Hepatocyte (in vitro differentiated cells): ENCODE results near the gene TMCC1.

ENCODE experiments used
- CTCF ChIP-seq: fragments of 200-600 bp; sonication (generic); IDR thresholded peaks from 2 replicates; pipeline ENCODE4 v1.5.1; 2016; ENCODE audit warnings: antibody characterized with exemption, mild to moderate bottlenecking; ENCODE audit not compliant: poor library complexity
- EZH2 ChIP-seq: fragments of 200-600 bp; sonication (generic); IDR thresholded peaks from 2 replicates; pipeline ENCODE4 v1.6.1; 2016; ENCODE audit warnings: antibody characterized with exemption, mild to moderate bottlenecking, borderline replicate concordance

- TF ChIP-seq CTCF, result no peak
- TF ChIP-seq EZH2, result no peak
Measured at GRCh38 chr3:129756871-129757270, 136.6 kb downstream of the TMCC1 start.
